ENCODE results near the gene ARAP2.

ARAP2 gene

GRCh38 chr4:36067116-36067515, 177.2 kb downstream of the ARAP2 start:
- Histone ChIP-seq H3K9ac (no peak overlapping the region), H3K27me3 (no peaks in the 10 kb centered on the region), H3K4me3 (no peak overlapping the region), H3K4me1 (no peaks in the 10 kb centered on the region), H3K4me2 (no peak overlapping the region), H3K36me3 (peaks cover 47% of the 10 kb centered on the region), H4K20me1 (no peaks in the 10 kb centered on the region), H3K9me3 (no peaks in the 10 kb centered on the region), H3K27ac (no peak overlapping the region)
- TF ChIP-seq Cebpa-rat (IDR thresholded peaks at IDR 0.05): no peak

- Histone ChIP-seq H3K9ac (no peak overlapping the region), H3K36me3 (peaks cover 37% of the 10 kb centered on the region), H3K27me3 (no peaks in the 10 kb centered on the region), H3K9me3 (no peaks in the 10 kb centered on the region), H3K4me1 (no peaks in the 10 kb centered on the region), H3K4me3 (no peak overlapping the region), H3K27ac (no peak overlapping the region), H4K20me1 (no peaks in the 10 kb centered on the region), H3K4me2 (no peak overlapping the region)
- TF ChIP-seq Cebpa-rat (IDR thresholded peaks at IDR 0.05): no peak
These were observed 178.9 kb downstream of the ARAP2 start for GRCh38 chr4:36065274-36065871.

GRCh38 chr4:36064117-36064516, 180.2 kb downstream of the ARAP2 start:
- H3K36me3 ChIP-seq: peaks cover 27% of the 10 kb centered on the region
- H3K4me1 ChIP-seq: peaks cover 9% of the 10 kb centered on the region; the same call in 1 of the 2 replicates
- no peaks in the 10 kb centered on the region for H3K9me3 ChIP-seq
- TF ChIP-seq Cebpa-rat (IDR thresholded peaks at IDR 0.05): no peak
- no peak overlapping the region for H3K4me2 ChIP-seq
- no peaks in the 10 kb centered on the region for H3K27me3 ChIP-seq
- H3K4me3 ChIP-seq: no peak overlapping the region
- H3K27ac ChIP-seq: no peak overlapping the region
- no peak overlapping the region for H3K9ac ChIP-seq
- no peaks in the 10 kb centered on the region for H4K20me1 ChIP-seq

GRCh38 chr4:36056136-36056535, 188.2 kb downstream of the ARAP2 start:
- H3K27ac ChIP-seq: no peak overlapping the region
- no peak overlapping the region for H3K9ac ChIP-seq
- H3K9me3 ChIP-seq: no peaks in the 10 kb centered on the region
- no peak overlapping the region for H3K4me3 ChIP-seq
- H3K27me3 ChIP-seq: no peaks in the 10 kb centered on the region
- H3K4me1 ChIP-seq: peaks cover 9% of the 10 kb centered on the region; the same call in 1 of the 2 replicates
- no peak overlapping the region for H3K4me2 ChIP-seq
- TF ChIP-seq Cebpa-rat (IDR thresholded peaks at IDR 0.05): no peak
- H4K20me1 ChIP-seq: no peaks in the 10 kb centered on the region
- no peaks in the 10 kb centered on the region for H3K36me3 ChIP-seq

DNA sequence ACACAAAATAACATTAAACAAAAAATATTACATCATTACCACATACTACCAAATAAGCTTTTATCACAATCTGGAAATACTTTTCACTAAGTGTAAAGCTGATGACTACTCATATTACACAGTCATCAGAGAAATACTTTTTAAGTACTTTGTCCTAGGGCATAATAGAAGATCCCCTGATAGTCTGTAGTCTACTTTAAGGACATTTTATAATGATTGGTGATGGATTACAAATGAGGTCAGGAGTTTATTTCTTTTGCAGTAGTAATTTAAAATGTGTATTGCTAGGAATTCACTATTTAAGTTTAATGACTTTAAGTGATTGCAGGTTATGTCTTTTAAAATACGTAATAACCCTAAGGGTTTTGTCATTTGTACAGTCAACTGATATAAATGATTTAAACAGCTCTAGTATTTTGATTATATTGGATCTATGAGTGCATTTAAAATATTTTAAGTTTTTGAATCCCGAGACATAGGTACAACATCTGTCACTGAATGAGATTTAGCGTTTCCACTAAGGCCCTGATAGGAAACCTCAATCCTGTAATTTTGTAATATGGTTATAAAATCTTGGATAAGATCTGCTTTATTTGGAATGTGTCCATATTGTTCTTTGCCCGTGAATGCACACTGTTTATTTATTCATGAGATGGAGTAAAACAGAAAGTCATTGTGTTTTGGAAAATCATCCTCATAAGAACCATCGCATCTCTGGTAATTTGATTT, 189.5 kb downstream of the ARAP2 start:
- Histone ChIP-seq H3K4me1 (peaks cover 6% of the 10 kb centered on the region; the same call in 1 of the 2 replicates), H3K9me3 (no peaks in the 10 kb centered on the region), H3K4me2 (no peak overlapping the region), H3K4me3 (no peak overlapping the region), H4K20me1 (no peaks in the 10 kb centered on the region), H3K27ac (no peak overlapping the region), H3K36me3 (no peaks in the 10 kb centered on the region), H3K9ac (no peak overlapping the region), H3K27me3 (no peaks in the 10 kb centered on the region)
- TF ChIP-seq Cebpa-rat (IDR thresholded peaks at IDR 0.05): no peak

GRCh38 chr4:36053930-36054329, 190.4 kb downstream of the ARAP2 start:
- Histone ChIP-seq H3K27me3 (no peaks in the 10 kb centered on the region), H3K4me2 (no peak overlapping the region), H3K4me3 (no peak overlapping the region), H4K20me1 (no peaks in the 10 kb centered on the region), H3K36me3 (no peaks in the 10 kb centered on the region), H3K27ac (no peak overlapping the region), H3K4me1 (no peaks in the 10 kb centered on the region), H3K9me3 (no peaks in the 10 kb centered on the region), H3K9ac (no peak overlapping the region)
- TF ChIP-seq Cebpa-rat (IDR thresholded peaks at IDR 0.05): no peak

GRCh38 chr4:36051634-36052033, 192.7 kb downstream of the ARAP2 start:
- H3K36me3 ChIP-seq: no peaks in the 10 kb centered on the region
- H3K4me2 ChIP-seq: no peak overlapping the region
- H3K9me3 ChIP-seq: no peaks in the 10 kb centered on the region

GRCh38 chr4:36046026-36046425, 198.3 kb downstream of the ARAP2 start:
- TF ChIP-seq Cebpa-rat (IDR thresholded peaks at IDR 0.05): no peak
- Histone ChIP-seq H3K4me3 (no peak overlapping the region), H3K9ac (no peak overlapping the region), H3K4me2 (no peak overlapping the region), H3K4me1 (0 out of 2 replicates have a peak, but pooled peaks cover 3% of the 10 kb centered on the region), H3K27ac (no peak overlapping the region), H4K20me1 (no peaks in the 10 kb centered on the region), H3K36me3 (no peaks in the 10 kb centered on the region), H3K27me3 (no peaks in the 10 kb centered on the region), H3K9me3 (0 out of 2 replicates have a peak, but pooled peaks cover under 1% of the 10 kb centered on the region)

More at GRCh38 chr4:36051634-36052033, 192.7 kb downstream of the ARAP2 start:
- H3K4me3 ChIP-seq: no peak overlapping the region
- no peak overlapping the region for H3K9ac ChIP-seq
- TF ChIP-seq Cebpa-rat (IDR thresholded peaks at IDR 0.05): no peak
- H3K27me3 ChIP-seq: no peaks in the 10 kb centered on the region
- no peak overlapping the region for H3K27ac ChIP-seq
- no peaks in the 10 kb centered on the region for H4K20me1 ChIP-seq
- H3K4me1 ChIP-seq: no peaks in the 10 kb centered on the region

DNA sequence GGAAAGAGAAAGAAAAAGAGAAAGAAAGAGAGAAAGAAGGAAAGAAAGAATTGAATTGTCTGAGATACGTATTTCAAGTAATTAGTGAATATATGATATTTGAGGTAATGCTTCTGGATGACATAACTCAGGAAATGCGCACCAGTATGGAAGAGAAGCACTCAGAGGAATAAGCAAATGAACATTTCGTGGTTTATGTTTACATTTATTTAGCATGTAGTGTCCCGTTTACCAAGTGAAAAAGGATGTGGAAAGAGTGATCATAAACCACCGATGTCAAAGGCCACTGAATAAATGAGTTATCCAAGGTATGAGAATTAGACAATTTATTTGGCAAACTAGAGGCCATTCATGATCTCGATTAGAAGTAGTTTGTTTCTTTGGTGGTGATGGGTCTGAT, 200.4 kb downstream of the ARAP2 start:
- TF ChIP-seq Cebpa-rat (IDR thresholded peaks at IDR 0.05): no peak
- Histone ChIP-seq H3K4me1 (peaks cover 11% of the 10 kb centered on the region), H3K27me3 (no peaks in the 10 kb centered on the region)

GRCh38 chr4:36043241-36043640, 201.1 kb downstream of the ARAP2 start:
- TF ChIP-seq Cebpa-rat (IDR thresholded peaks at IDR 0.05): no peak
- H3K4me3 ChIP-seq: no peak overlapping the region
- H3K4me1 ChIP-seq: peaks cover 12% of the 10 kb centered on the region
- H3K9me3 ChIP-seq: 0 out of 2 replicates have a peak, but pooled peaks cover 4% of the 10 kb centered on the region
- no peaks in the 10 kb centered on the region for H4K20me1 ChIP-seq
- H3K4me2 ChIP-seq: no peak overlapping the region
- H3K9ac ChIP-seq: no peak overlapping the region
- no peak overlapping the region for H3K27ac ChIP-seq
- H3K36me3 ChIP-seq: no peaks in the 10 kb centered on the region
- H3K27me3 ChIP-seq: no peaks in the 10 kb centered on the region

More for the DNA sequence above, 200.4 kb downstream of the ARAP2 start:
- Histone ChIP-seq H3K27ac (no peak overlapping the region), H3K9ac (no peak overlapping the region), H4K20me1 (no peaks in the 10 kb centered on the region), H3K4me2 (no peak overlapping the region), H3K4me3 (no peak overlapping the region), H3K36me3 (no peaks in the 10 kb centered on the region), H3K9me3 (0 out of 2 replicates have a peak, but pooled peaks cover 4% of the 10 kb centered on the region)

Data from BLaER1 (cell line).